ENCODE results near the gene ACAD9.

- TF ChIP-seq EZH2phosphoT487 (IDR thresholded peaks at IDR 0.05; ENCODE audit: insufficient read depth, low read depth) (no peak), EZH2 (IDR thresholded peaks at IDR 0.05; ENCODE audit: insufficient read depth, poor library complexity, severe bottlenecking) (no peak)
These were observed 33.5 kb upstream of the ACAD9 start for GRCh38 chr3:128845778-128846485.
